ENCODE data around the gene G3BP2. TPM values are rescaled to one million over a fixed set of nuclear protein-coding genes. Genes with fewer than 3 reads are reported as not detected.
A peak's percentile ranks its signal among the peaks of the same experiment; 100 is the strongest.

The G3BP2 gene
- total and polyA plus RNA-seq, 9 of the 15 experiments (the other 6 are each of a cell fraction or from before 2014, with no cell fraction given) = 25.2 to 222 (median 130) TPM

DNA sequence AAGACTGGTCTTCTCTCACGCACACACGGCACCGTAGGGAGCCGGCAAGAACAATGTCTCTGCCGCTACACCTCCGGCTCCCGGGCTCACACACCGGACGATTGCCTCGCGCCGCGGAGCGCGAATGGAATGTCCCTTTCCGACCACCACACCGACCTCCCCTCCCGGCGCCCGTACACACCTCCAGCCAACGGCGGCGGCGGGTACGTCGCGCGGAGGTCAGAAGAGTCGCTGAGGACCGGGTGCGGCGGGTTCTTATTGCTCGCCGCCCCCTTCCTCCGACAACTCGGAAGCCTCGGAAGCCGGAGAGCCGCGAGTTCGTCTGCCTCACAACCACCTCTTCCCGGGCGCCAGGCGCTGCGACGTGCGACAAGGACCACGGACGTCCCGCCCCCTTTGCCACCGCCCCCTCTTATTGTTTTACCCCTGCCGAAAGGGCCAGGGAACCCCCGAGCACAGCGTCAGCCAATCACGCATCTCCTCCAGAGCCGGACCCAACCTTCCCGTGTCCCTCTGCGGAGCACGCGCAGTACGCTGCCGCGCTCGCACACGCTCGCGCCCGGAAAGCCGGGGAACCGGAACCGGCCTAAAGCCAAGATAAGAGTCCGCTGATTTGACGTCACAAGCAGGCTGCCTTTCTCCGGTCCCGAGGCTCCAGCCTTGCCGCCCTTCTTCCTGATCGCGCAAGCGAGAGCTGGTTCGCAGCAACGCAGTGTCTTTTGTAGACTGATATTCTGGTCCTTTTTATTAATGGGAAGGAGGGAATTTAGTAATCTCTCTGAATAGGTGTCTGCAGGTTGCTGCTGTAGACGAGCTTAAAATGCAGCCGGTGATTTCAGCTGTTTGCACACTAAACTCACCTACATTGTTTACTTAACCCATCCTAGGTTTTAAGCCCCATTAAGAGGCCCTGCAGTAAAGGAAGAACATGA is at the start of gene G3BP2 (continued):
- TF ChIP-seq, protein P1, sequence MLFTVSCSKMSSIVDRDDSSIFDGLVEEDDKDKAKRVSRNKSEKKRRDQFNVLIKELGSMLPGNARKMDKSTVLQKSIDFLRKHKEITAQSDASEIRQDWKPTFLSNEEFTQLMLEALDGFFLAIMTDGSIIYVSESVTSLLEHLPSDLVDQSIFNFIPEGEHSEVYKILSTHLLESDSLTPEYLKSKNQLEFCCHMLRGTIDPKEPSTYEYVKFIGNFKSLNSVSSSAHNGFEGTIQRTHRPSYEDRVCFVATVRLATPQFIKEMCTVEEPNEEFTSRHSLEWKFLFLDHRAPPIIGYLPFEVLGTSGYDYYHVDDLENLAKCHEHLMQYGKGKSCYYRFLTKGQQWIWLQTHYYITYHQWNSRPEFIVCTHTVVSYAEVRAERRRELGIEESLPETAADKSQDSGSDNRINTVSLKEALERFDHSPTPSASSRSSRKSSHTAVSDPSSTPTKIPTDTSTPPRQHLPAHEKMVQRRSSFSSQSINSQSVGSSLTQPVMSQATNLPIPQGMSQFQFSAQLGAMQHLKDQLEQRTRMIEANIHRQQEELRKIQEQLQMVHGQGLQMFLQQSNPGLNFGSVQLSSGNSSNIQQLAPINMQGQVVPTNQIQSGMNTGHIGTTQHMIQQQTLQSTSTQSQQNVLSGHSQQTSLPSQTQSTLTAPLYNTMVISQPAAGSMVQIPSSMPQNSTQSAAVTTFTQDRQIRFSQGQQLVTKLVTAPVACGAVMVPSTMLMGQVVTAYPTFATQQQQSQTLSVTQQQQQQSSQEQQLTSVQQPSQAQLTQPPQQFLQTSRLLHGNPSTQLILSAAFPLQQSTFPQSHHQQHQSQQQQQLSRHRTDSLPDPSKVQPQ (CRISPR knock-in tag; IDR thresholded peaks at IDR 0.05; ENCODE audit: borderline replicate concordance) = no peak
- TF ChIP-seq MEIS2 (IDR thresholded peaks at IDR 0.05; ENCODE audit: partially characterized antibody) (peak; percentile 77), HDGF (IDR thresholded peaks at IDR 0.05) (no peak), FUS (optimal IDR thresholded peaks at IDR 0.05; ENCODE audit: low read depth, low read length) (no peak), CBX3 (IDR thresholded peaks at IDR 0.05; ENCODE audit: borderline replicate concordance in 1 of 2, low read length in 2 of 2) (peak in 1 of 2 experiments; percentile 35; a peak in 1 of 3 replicates), DNMT1 (IDR thresholded peaks at IDR 0.05) (0 out of 2 replicates have a peak, but pooled peaks have one; percentile 50), TFAM (CRISPR knock-in tag; conservative IDR thresholded peaks at IDR 0.05) (no peak), STAT5B (CRISPR knock-in tag; IDR thresholded peaks at IDR 0.05) (no peak), GTF2A2 (tag; IDR thresholded peaks at IDR 0.05) (no peak), ZNF165 (CRISPR knock-in tag; IDR thresholded peaks at IDR 0.05; ENCODE audit: borderline replicate concordance) (no peak), MTA2 (IDR thresholded peaks at IDR 0.05; ENCODE audit: low read depth) (no peak), CAMTA2 (CRISPR knock-in tag; conservative IDR thresholded peaks at IDR 0.05) (no peak), TEAD4 (IDR thresholded peaks at IDR 0.05; ENCODE audit: low read length) (no peak), TEAD4 (CRISPR knock-in tag; IDR thresholded peaks at IDR 0.05; ENCODE audit: borderline replicate concordance) (no peak), GABPA (tag; conservative IDR thresholded peaks at IDR 0.05; ENCODE audit: low read depth) (peak; percentile 90)
- TF ChIP-seq, protein P2, sequence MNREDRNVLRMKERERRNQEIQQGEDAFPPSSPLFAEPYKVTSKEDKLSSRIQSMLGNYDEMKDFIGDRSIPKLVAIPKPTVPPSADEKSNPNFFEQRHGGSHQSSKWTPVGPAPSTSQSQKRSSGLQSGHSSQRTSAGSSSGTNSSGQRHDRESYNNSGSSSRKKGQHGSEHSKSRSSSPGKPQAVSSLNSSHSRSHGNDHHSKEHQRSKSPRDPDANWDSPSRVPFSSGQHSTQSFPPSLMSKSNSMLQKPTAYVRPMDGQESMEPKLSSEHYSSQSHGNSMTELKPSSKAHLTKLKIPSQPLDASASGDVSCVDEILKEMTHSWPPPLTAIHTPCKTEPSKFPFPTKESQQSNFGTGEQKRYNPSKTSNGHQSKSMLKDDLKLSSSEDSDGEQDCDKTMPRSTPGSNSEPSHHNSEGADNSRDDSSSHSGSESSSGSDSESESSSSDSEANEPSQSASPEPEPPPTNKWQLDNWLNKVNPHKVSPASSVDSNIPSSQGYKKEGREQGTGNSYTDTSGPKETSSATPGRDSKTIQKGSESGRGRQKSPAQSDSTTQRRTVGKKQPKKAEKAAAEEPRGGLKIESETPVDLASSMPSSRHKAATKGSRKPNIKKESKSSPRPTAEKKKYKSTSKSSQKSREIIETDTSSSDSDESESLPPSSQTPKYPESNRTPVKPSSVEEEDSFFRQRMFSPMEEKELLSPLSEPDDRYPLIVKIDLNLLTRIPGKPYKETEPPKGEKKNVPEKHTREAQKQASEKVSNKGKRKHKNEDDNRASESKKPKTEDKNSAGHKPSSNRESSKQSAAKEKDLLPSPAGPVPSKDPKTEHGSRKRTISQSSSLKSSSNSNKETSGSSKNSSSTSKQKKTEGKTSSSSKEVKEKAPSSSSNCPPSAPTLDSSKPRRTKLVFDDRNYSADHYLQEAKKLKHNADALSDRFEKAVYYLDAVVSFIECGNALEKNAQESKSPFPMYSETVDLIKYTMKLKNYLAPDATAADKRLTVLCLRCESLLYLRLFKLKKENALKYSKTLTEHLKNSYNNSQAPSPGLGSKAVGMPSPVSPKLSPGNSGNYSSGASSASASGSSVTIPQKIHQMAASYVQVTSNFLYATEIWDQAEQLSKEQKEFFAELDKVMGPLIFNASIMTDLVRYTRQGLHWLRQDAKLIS (CRISPR knock-in tag; IDR thresholded peaks at IDR 0.05) = no peak
- TF ChIP-seq, protein P3, sequence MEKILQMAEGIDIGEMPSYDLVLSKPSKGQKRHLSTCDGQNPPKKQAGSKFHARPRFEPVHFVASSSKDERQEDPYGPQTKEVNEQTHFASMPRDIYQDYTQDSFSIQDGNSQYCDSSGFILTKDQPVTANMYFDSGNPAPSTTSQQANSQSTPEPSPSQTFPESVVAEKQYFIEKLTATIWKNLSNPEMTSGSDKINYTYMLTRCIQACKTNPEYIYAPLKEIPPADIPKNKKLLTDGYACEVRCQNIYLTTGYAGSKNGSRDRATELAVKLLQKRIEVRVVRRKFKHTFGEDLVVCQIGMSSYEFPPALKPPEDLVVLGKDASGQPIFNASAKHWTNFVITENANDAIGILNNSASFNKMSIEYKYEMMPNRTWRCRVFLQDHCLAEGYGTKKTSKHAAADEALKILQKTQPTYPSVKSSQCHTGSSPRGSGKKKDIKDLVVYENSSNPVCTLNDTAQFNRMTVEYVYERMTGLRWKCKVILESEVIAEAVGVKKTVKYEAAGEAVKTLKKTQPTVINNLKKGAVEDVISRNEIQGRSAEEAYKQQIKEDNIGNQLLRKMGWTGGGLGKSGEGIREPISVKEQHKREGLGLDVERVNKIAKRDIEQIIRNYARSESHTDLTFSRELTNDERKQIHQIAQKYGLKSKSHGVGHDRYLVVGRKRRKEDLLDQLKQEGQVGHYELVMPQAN (IDR thresholded peaks at IDR 0.05; ENCODE audit: borderline replicate concordance) = peak; percentile 73
- TF ChIP-seq, protein P4, sequence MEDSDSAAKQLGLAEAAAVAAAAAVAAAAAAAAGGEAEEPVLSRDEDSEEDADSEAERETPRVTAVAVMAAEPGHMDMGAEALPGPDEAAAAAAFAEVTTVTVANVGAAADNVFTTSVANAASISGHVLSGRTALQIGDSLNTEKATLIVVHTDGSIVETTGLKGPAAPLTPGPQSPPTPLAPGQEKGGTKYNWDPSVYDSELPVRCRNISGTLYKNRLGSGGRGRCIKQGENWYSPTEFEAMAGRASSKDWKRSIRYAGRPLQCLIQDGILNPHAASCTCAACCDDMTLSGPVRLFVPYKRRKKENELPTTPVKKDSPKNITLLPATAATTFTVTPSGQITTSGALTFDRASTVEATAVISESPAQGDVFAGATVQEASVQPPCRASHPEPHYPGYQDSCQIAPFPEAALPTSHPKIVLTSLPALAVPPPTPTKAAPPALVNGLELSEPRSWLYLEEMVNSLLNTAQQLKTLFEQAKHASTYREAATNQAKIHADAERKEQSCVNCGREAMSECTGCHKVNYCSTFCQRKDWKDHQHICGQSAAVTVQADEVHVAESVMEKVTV (CRISPR knock-in tag; IDR thresholded peaks at IDR 0.05) = no peak

Data from K562 (cell line).